GM18507 (cell line): Measurements from ENCODE around the gene ANKRD13A.
A peak's percentile ranks its signal among the peaks of the same experiment; 100 is the strongest.

Source experiments
- DNase-seq: peaks from one replicate; pipeline ENCODE4 v3.0.0; 2011; ENCODE audit warnings: low read depth; ENCODE audit not compliant: insufficient read length; ENCODE audit errors: extremely low spot score
- FAIRE-seq: peaks from 2 replicates; lab custom pipeline; 2011; peaks lifted over from hg19 to GRCh38; lab: Jason Lieb, UNC

The ANKRD13A gene

DNA sequence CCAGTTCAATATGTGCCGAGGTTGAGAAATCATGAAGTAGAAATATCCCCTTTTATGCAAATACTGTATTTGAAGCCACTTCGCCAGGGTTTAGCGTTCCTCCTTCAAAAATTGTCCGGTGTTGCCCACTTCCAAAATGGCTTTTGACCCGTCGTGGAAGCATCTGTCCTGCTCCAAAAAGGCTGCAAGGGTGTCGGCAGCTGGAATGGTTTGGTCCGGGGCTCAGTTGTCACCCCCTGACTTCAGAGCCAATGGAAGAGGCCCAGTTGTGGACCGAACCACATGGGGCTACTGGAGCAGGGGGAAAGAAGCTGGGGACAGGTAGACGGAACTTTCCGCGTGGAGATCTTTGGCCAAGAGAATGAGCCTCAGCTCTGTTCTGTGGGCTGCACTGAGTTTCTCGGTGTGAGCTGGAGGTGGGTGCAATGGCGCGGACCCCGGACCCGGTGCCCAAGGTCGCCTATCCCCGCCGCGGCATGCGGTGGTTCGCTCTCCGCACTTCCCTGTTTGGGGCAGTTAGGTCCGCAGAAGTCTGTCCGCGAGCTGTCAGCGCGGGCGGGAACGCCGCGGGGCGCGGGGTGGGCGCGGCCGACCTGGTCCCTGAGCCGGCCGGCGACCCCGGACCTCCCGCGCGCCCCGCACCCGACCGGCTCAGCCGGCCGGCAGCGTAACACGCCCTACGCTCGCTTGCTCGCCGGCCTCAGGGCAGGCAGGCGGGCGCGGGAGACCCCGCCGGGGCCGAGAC is at the start of gene ANKRD13A:
Gene ANKRD13A, plus strand, starts transcription at position 527 of the 745 bp plus-strand sequence. CDS start 259 bp downstream, outside the sequence.
- peak; percentile 92 for FAIRE-seq

DNA sequence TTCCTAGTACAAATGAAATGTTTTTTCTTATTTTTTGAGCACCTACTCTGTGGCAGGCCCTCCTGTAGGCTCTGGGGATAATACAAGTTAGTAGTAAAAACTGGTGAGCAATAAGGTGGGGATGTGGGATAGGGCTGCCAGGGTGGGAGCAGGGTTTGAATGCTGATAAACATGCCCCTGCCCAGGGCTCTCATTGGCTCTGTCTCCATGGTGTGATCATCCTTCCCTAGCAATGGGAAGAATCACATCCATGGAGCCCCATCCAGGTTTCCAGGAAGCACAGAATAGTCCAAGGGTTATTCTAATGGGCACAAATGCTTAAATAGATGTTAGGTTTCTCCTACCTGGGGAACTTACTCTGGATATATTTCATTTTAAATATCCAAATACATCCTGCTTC is 48.6 kb upstream of the ANKRD13A start:
- DNase-seq (no peak), FAIRE-seq (no peak)

More for the DNA sequence above, at the start of gene ANKRD13A:
- peak; percentile 66 for DNase-seq

DNA sequence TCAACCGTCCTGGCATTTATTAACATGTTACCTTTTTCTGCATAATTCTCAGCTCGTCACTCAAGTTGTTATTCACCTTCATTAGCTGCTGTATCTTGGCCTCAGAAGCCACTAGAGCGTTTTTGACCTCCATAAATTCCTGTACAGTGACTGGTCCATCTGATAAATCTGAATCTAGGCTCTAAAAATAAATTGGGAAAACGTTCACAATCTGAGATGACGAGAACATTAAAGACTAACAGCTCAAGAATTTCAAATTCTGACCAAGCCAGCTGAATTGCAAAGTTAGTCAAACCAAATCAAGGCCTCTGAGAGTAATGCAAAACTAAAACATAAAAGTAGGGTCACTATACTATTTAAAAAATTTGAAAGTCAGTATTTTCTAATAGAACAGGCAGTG is 48.1 kb upstream of the ANKRD13A start:
- DNase-seq (no peak), FAIRE-seq (peak; percentile 24)

DNA sequence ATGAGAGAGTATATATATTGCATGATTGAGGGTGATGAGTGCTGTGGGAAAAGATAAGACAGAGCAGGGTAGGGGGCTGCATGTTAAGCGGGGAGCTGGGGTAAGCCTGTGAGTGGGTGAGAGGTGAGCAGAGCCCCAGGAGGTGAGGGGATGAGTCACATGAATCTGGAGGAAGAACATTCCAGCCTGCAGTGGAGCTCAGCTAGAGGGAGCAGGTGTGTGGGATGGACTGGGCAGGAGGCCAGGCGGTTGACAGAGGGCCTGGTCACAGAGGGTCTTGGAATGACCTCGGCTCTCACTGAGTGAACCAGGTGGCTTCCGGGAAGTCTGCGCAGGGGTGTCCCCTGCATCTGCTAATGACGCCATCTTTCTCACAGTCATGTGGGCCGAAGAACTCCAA is 47.5 kb upstream of the ANKRD13A start:
- FAIRE-seq (no peak), DNase-seq (no peak)

DNA sequence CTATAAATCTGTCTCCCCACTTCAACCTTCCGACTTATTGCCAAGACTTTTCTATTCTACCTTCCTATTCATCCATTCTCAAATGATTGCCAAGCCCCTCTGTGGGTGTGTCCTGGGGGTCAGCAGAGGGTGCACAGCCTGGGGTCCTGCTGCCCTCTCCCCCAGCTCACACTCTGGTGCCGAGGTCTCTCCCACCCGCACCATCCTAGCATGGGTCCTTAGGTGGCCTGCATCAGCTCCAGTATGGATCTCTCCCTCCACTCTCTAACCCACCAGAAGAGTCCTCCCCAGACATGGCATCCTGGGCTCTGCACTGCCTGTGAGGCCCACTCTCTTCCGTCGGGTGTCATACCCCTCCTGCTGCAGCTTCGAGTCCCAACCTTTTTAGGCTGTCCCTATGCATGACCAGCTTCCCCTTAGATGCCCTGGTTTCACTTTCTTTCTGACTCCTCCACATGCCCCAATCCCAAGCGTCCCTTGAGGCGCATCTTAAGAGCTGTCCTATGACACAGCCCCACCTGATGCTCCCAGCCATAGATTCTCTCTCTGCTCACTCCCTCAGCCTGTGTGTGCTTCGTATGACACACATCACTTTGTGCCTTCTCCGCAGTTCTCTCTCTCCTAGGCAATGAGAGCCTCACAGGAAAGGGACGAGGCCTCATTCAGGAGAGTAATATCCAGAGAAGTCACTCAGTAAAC is 46.9 kb upstream of the ANKRD13A start:
- FAIRE-seq (peak; percentile 61), DNase-seq (peak; percentile 43)

DNA sequence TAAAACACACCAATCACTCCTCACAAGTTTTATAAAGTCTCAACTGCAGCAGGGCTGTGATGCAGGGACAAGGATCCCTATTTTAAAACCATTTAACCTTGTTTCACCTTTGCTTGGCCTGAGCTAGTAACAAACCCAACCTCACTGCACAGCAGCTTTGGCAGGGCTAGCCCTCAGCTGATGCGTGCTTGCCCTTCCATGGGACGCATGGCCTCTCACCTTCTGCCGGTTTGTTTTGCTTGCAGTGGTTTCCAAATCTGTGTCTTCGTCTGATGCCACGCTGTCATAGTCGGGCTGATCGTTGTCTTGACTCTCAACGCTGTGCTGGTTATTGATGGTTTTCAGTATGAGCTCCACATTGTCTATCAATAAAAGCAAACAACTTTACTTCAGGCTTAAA is 46.4 kb upstream of the ANKRD13A start:
- FAIRE-seq: no peak
- DNase-seq: no peak

DNA sequence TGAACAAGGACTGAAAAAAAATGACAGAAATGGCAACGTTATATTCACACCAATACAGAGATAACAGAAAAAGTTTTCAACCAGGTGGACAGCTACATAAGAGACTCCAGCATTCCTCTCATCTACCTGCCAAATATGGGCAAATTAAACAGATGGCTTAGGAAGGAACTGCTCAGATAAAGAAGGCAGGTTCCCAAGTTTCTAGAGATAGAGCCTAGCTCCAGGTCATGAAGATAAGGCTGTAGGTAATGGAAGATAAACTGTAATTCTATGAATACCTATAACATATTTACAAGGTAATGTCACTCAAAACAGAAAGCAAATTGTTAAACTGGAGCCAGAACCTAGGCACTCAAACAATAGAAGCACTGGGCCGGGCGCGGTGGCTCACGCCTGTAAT is 45.6 kb upstream of the ANKRD13A start:
- FAIRE-seq (peak; percentile 9), DNase-seq (no peak)

DNA sequence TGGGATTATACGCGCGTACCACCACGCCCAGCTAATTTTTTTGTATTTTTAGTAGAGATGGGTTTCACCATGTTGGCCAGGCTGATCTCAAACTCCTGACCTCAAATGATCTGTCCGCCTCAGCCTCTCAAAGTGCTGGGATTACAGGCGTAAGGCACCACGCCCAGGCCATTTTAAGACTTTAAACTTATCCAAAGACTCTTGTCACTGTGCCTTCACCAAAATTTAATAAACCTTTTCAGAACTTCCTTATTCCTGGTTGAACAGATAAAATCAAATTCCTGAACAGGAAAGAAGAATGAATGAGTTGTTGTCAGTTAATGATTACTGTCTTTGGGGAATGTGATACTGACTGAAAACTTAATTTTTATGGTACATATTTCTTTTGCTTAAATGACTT is 40.9 kb upstream of the ANKRD13A start:
- DNase-seq: no peak
- FAIRE-seq: no peak

DNA sequence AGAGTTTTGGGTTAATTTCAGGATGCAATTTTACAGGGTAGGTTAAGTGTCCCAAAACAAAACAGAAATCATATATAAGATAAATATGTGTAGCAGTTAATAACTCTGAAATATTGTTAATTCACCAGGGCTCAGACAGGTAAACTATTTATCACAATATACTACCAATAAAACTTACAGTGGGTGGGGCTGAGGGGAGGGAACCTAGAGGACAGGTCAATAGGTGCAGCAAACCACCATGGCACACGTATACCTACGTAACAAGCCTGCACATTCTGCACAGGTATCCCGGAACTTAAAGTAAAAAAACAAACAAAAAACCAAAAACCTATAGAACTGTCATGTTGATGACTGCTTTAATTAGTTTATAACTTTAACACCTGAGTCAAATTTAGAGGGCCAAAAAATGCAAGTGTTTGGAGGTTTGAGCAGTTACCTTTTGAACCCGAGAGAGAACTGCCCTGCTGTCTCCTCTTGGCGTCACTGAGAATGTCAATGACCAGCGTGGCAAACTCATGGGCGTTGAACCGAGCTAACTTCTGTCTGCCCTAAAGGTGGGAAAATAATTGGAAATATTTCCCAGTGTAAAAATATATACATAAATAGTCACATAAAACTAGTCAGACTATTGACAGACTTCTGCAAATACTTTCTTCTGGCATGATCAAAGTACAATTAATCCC is 39.7 kb upstream of the ANKRD13A start:
- FAIRE-seq (no peak), DNase-seq (no peak)

DNA sequence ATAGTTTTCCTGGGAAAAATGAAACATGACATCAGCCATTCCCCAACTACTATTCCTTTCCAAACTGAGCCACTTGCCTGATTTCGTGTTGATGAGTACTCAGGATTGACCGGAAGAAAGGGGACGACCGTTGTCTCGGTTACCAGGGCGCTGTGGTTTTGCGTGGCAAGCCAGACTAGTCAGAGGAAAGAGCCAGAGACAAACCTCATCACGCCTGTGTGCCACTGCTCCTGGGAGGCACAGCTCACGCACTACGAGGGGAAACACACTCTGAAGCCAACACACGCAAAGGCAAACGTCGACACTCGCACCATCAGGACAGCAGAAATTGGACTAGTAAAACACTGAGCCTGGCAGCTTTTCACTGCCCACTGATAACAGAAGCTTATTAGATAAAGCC is 38.0 kb upstream of the ANKRD13A start:
- no peak for DNase-seq
- no peak for FAIRE-seq

DNA sequence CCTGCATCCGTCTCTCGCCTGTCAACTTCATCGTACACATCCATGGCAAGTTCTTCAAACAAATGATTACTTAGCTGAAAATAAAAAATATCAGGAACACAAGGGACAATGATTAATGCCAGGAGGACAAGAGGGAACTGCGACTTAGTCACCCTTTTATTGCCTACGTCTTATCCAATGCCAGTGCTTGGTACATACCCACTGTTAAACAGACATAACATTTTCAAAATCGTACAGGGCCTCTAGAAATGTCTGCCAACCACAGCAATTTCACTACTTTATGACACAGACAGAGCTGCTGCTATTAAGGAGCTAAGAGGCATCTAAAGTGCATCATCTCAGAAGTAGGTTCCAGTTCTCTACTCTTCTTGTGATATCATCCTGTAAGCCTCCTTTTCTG is 37.6 kb upstream of the ANKRD13A start:
- no peak for FAIRE-seq
- DNase-seq: no peak

DNA sequence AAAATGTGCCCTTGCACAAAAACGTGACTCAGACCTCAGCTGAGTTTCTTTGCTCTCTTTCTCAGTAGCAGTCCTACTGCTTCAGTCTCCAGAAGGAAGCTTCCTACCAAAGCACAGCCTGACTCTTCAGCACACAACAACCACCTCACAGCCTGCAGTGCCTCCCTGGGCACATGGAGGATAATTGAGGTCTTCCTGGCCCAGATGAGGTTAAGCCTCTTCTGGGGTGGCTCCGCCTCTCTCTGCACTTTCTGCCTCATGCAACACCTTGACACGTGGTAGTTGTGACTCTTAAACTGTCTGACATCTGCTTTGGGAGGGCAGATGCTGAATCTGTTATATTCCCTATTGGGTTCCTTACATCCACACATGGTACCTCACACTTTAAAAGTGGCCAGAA is 36.8 kb upstream of the ANKRD13A start:
- DNase-seq (no peak), FAIRE-seq (no peak)

DNA sequence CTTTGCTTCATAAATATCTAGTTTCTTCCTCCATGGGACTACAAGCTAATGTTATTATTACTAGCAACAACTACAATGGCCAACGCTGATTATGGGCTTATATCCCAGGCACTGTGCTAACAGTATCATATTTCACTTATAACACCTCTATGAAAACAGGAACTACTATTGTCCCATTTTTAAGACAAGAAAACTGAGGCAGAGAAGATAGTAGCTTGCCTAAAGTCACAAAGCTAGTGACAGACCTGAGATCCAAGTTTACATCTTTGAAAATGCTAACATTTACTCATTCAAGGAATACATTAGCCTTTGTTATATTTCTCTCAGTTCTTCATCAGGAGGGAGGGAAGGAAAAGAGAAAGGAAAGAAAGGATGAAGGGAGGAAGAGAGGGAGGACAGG is 35.9 kb upstream of the ANKRD13A start:
- FAIRE-seq: no peak

DNA sequence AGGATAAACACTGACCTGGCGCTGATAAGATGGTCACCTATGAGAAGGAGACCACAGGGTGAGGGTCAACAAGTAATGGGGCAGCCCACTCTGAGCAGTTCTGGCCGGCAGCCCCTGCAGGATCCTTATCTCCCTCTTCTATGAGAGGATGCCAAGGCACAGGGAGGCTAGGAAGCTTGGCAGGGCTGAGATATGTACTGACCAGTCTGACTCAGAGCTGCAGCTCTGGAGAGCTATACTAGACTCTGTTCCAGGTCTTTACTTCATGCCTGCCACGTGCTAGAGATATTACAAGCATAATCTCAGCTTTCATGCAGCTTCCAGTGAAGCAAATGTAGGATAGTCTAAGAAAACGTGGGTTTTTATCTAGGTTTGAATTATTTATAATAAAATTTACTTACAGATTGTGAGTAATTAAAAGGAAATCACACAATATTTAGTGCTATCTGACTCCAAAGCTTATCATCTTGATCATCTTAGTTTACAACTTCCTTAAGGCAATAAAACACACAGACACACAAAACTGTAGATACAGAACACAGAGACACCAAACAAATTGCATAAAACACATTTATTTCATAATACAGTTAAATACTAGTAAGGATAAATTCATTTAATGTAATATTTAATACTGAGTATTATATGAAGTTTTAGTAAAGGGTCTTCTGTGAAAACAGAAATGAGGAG is 35.3 kb upstream of the ANKRD13A start:
- DNase-seq (no peak), FAIRE-seq (no peak)

More for the DNA sequence above, 35.9 kb upstream of the ANKRD13A start:
- no peak for DNase-seq

DNA sequence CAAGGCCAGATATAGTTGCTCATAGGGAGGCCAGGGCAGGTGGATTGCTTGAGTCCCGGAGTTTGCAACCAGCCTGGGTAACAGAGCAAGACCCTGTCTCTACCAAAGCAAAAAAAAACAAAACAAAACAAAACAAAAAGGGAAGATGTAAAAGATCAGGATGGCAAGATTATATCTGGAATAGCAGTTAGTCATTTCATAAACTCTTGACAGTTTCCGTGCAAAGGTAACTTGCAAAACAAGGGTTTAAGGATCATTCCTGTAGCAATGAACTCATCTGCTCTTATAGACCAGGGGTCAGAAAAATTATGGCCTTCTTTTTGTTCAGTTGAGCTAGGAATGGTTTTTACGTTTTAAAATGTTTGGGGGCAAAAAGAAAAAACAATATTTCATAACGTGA is 32.7 kb upstream of the ANKRD13A start:
- no peak for FAIRE-seq
- DNase-seq: no peak

DNA sequence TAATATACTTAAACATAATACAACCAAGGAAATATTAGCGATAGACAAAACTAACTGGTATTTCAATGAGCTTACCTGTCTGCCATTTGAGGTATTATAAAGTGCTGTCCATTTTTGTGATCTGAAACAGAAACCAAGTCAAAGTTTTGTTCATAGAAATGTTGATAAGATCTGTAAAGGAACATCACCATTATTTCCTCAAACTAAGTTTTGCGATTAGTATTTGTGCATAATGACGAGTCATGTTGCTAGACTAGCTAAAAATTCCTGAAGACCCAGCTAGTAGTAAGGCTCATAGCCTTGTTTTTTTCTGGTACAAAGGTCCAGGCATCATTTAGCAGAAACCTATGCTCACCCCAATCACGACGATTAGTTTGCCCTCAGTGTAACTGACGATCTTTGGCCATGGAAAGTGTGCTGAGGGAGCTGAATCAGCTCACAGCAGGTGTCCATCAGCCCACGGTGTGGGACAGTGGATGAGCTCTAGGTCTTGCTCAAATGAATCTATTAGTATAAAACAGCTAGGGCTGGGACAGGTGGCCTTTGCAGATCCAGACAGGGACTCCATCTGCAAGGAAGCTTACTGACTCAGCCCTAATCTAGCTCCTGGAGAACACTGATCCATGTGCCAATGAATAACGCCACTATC is 31.7 kb upstream of the ANKRD13A start:
- FAIRE-seq: peak; percentile 33

DNA sequence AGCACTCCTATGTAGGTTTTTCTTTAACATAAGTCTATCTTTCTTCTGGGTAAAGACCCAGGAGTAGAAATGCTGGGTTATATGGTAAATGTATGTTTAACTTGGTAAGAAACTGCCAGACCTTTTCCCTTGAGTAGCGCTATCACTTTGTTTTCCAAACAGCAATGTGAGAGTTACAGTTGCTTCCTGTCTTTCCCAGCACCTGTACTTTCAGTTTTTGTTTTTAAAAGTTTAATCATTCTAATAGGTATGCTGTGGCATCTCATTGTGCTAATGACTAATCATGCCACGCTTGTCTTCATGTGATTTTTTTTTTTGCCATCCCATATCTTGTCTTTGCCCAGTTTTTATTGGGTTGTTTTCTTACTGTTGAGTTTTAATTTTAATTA is 31.2 kb upstream of the ANKRD13A start:
- FAIRE-seq: no peak
- no peak for DNase-seq

More for the DNA sequence above, 31.7 kb upstream of the ANKRD13A start:
- DNase-seq: no peak

DNA sequence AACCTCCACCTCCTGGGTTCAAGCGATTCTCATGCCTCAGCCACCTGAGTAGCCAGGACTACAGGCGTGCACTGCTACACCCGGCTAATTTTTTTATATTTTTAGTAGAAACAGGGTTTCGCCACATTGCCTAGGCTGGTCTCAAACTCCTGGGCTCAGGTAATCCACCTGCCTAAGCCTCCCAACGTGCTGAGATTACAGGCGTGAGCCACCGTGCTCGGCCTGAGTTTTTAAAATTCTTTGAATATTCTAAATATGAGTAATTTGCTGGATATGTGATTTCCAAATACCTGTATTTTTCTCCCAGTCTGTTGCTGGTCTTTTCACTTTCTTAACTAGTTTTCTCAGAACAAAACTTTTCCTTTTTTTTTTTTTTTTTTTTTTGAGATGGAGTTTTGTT is 30.4 kb upstream of the ANKRD13A start:
- FAIRE-seq (no peak), DNase-seq (no peak)

DNA sequence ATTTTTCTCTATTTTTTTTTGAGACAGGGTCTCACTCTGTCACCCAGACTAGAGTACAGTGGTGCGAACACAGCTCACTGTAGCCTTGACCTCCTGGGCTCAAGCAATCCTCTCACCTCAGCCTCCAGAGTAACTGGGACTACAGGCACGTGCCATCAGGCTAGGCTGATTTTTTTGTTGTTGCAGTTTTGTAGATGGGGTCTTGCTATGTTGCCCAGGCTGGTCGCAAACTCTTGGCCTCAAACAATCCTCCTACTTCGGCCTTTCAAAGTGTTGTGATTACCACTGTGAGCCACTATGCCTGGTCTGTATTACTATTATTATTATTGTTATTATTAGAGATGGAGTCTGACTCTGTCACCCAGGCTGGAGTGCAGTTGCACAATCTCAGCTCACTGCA is 26.4 kb upstream of the ANKRD13A start:
- no peak for DNase-seq
- FAIRE-seq: no peak

DNA sequence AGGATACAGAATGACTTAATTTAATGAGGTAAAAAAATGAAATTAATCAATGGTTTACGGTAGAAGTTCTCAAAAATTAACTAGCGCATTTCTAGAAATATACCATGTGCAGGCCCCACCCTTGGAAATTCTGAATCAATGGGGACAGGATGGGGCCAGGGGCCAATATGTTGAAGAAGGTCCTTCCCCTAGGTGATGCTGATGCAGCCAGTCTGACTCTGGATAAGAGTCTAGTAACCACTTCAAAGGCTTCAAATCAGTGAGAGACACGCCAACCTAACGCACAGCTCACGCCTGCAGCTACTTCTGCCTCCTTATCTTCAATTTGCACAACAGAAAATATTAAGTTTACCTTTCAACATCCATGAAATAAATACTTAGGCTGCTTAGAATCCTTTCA is 17.9 kb upstream of the ANKRD13A start:
- no peak for FAIRE-seq
- DNase-seq: no peak
